Activated CD4-positive, alpha-beta T cell treated with anti-CD3 and anti-CD28 coated beads for 36 hours (primary cell): Measurements from ENCODE around the gene DNAL4. TPM values are rescaled to one million over a fixed set of nuclear protein-coding genes. Genes with fewer than 3 reads are reported as not detected.
"Not testable (repeated sequence)": the region's sequence is repeated elsewhere in the genome, so short reads cannot be mapped to it uniquely, and the experiment has no call there.

ENCODE experiments used
- ATAC-seq: fragments of 200-7000 bp; cut with Tn5 transposase; one replicate; pipeline ENCODE4 v1.10.0; 2021; ENCODE audit warnings: mild to moderate bottlenecking, moderate library complexity
- CTCF ChIA-PET: fragments of 350-600 bp; sonication (Branson Sonifier 250); formaldehyde crosslinking; loops from one replicate; lab custom pipeline; 2021; ENCODE audit warnings: antibody characterized with exemption; lab: Charles Lee
- POLR2A ChIA-PET: fragments of 350-600 bp; sonication (Branson Sonifier 250); formaldehyde crosslinking; loops from one replicate; lab custom pipeline; 2021; ENCODE audit warnings: antibody characterized with exemption, inconsistent platforms; lab: Charles Lee
- DNase-seq: peaks from one replicate; pipeline ENCODE4 v3.0.0-alpha.2; 2020
- H3K27ac Mint-ChIP-seq: one replicate; pipeline ENCODE4 v1.8.0; 2021; ENCODE audit warnings: mixed read lengths
- H3K27me3 Mint-ChIP-seq: one replicate; pipeline ENCODE4 v1.8.0; 2021; ENCODE audit warnings: mixed read lengths
- H3K36me3 Mint-ChIP-seq: one replicate; pipeline ENCODE4 v1.8.0; 2021; ENCODE audit warnings: low read depth, mixed read lengths
- H3K4me1 Mint-ChIP-seq: one replicate; pipeline ENCODE4 v1.8.0; 2021; ENCODE audit warnings: mixed read lengths
- H3K4me3 Mint-ChIP-seq: one replicate; pipeline ENCODE4 v1.8.0; 2021; ENCODE audit warnings: mild to moderate bottlenecking, moderate library complexity, mixed read lengths
- H3K9me3 Mint-ChIP-seq: one replicate; pipeline ENCODE4 v1.8.0; 2021; ENCODE audit warnings: low read depth, mixed read lengths
- intact Hi-C, 2 experiments: fragments of 100-400 bp; cut with DNase I in 1 of 2; cut with micrococcal nuclease in 1 of 2; formaldehyde crosslinking; loops; one replicate each; pipeline versions ENCODE4 v1.14.2 to v1.15.1; 2022 to 2024; cut with DNase I, micrococcal nuclease
- total RNA-seq, 2 experiments: library from RNA; stranded (reverse); gene quantifications; one replicate each; pipeline ENCODE4 v1.2.3, GENCODE V29; 2021

DNAL4 gene
- total RNA-seq, 2 experiments from 2014 or later, result 7.4 to 8.0 TPM

- H3K27ac Mint-ChIP-seq, result no peak overlapping the region
- no peaks in the 10 kb centered on the region for H3K4me1 Mint-ChIP-seq
- intact Hi-C loops, result no loop called here
- no peak for DNase-seq
- no peak for ATAC-seq
- ChIA-PET POLR2A (interaction anchor here (0.6 kb wide), 1 partner anchor 489 kb away, joined by 3 read pairs; no protein-coding TSS in a partner anchor), CTCF (interaction anchor here (0.6 kb wide), 2 partner anchors 43 to 57 kb away, joined by 4 to 5 read pairs; no protein-coding TSS in a partner anchor)
- no peaks in the 10 kb centered on the region for H3K36me3 Mint-ChIP-seq
- no peak overlapping the region for H3K4me3 Mint-ChIP-seq
- no peaks in the 10 kb centered on the region for H3K27me3 Mint-ChIP-seq
- H3K9me3 Mint-ChIP-seq, result no peaks in the 10 kb centered on the region
Measured at GRCh38 chr22:38826801-38827200, 32.9 kb upstream of the DNAL4 start.

GRCh38 chr22:38826386-38826785, 32.4 kb upstream of the DNAL4 start:
- intact Hi-C loops, result no loop called here
- ChIA-PET CTCF (interaction anchor here (0.6 kb wide), 1 partner anchor 57 kb away, joined by 4 read pairs; no protein-coding TSS in a partner anchor), POLR2A (interaction anchor here (0.6 kb wide), 1 partner anchor 490 kb away, joined by 3 read pairs; no protein-coding TSS in a partner anchor)
- Mint-ChIP-seq H3K4me1 (no peaks in the 10 kb centered on the region), H3K27me3 (no peaks in the 10 kb centered on the region), H3K27ac (no peak overlapping the region), H3K4me3 (no peak overlapping the region), H3K9me3 (no peaks in the 10 kb centered on the region), H3K36me3 (no peaks in the 10 kb centered on the region)
- ATAC-seq, result no peak
- no peak for DNase-seq

GRCh38 chr22:38824585-38824984, 30.6 kb upstream of the DNAL4 start:
- H3K27me3 Mint-ChIP-seq, result no peaks in the 10 kb centered on the region
- intact Hi-C loops, result no loop called here
- ATAC-seq, result peak; percentile 73
- CTCF ChIA-PET, result no interaction called here
- no peaks in the 10 kb centered on the region for H3K36me3 Mint-ChIP-seq
- POLR2A ChIA-PET, result no interaction called here
- no peak overlapping the region for H3K4me3 Mint-ChIP-seq
- H3K4me1 Mint-ChIP-seq, result no peaks in the 10 kb centered on the region
- no peak overlapping the region for H3K27ac Mint-ChIP-seq
- H3K9me3 Mint-ChIP-seq, result no peaks in the 10 kb centered on the region
- DNase-seq, result peak; percentile 71

GRCh38 chr22:38823637-38824036, 29.7 kb upstream of the DNAL4 start:
- ChIA-PET POLR2A (no interaction called here), CTCF (interaction anchor here (0.7 to 0.8 kb wide), 2 partner anchors 334 to 856 kb away, joined by 3 read pairs; no protein-coding TSS in a partner anchor)
- no peaks in the 10 kb centered on the region for H3K9me3 Mint-ChIP-seq
- intact Hi-C loops, result no loop called here
- H3K36me3 Mint-ChIP-seq, result no peaks in the 10 kb centered on the region
- DNase-seq, result no peak
- no peaks in the 10 kb centered on the region for H3K27me3 Mint-ChIP-seq
- H3K27ac Mint-ChIP-seq, result no peak overlapping the region
- no peak for ATAC-seq
- no peaks in the 10 kb centered on the region for H3K4me1 Mint-ChIP-seq
- H3K4me3 Mint-ChIP-seq, result no peak overlapping the region

GRCh38 chr22:38823076-38823475, 29.1 kb upstream of the DNAL4 start:
- Mint-ChIP-seq H3K9me3 (no peaks in the 10 kb centered on the region), H3K27ac (no peak overlapping the region), H3K36me3 (no peaks in the 10 kb centered on the region), H3K27me3 (peaks cover 2% of the 10 kb centered on the region), H3K4me1 (no peaks in the 10 kb centered on the region), H3K4me3 (no peak overlapping the region)
- ATAC-seq (no peak), DNase-seq (no peak)
- ChIA-PET POLR2A (no interaction called here), CTCF (no interaction called here)
- intact Hi-C loops, result no loop called here

GRCh38 chr22:38820020-38820419, 26.1 kb upstream of the DNAL4 start:
- ATAC-seq, result no peak

GRCh38 chr22:38819387-38819940, 25.5 kb upstream of the DNAL4 start:
- Mint-ChIP-seq H3K4me1 (no peaks in the 10 kb centered on the region), H3K9me3 (no peaks in the 10 kb centered on the region), H3K27ac (no peak overlapping the region), H3K4me3 (no peak overlapping the region), H3K36me3 (no peaks in the 10 kb centered on the region), H3K27me3 (peaks cover 2% of the 10 kb centered on the region)
- intact Hi-C loops, result no loop called here
- ATAC-seq, result no peak
- DNase-seq, result no peak
- ChIA-PET POLR2A (no interaction called here), CTCF (no interaction called here)

More at GRCh38 chr22:38820020-38820419, 26.1 kb upstream of the DNAL4 start:
- intact Hi-C loops, result no loop called here
- Mint-ChIP-seq H3K4me1 (no peaks in the 10 kb centered on the region), H3K27ac (no peak overlapping the region), H3K36me3 (no peaks in the 10 kb centered on the region), H3K4me3 (no peak overlapping the region), H3K9me3 (no peaks in the 10 kb centered on the region), H3K27me3 (peaks cover 2% of the 10 kb centered on the region)
- CTCF ChIA-PET, result no interaction called here
- DNase-seq, result no peak
- POLR2A ChIA-PET, result no interaction called here

- DNase-seq (no peak), ATAC-seq (no peak)
- CTCF ChIA-PET, result interaction anchor here (0.9 kb wide), 1 partner anchor 59 kb away, joined by 3 read pairs; no protein-coding TSS in a partner anchor
- intact Hi-C loops, result no loop called here
- Mint-ChIP-seq H3K36me3 (no peaks in the 10 kb centered on the region), H3K4me1 (no peaks in the 10 kb centered on the region), H3K4me3 (no peak overlapping the region), H3K9me3 (no peaks in the 10 kb centered on the region), H3K27ac (no peak overlapping the region), H3K27me3 (peaks cover 2% of the 10 kb centered on the region)
- POLR2A ChIA-PET, result no interaction called here
Measured at GRCh38 chr22:38817196-38817595, 23.3 kb upstream of the DNAL4 start.

GRCh38 chr22:38815842-38816241, 21.9 kb upstream of the DNAL4 start:
- POLR2A ChIA-PET, result no interaction called here
- H3K27me3 Mint-ChIP-seq, result peaks cover 4% of the 10 kb centered on the region
- CTCF ChIA-PET, result no interaction called here
- DNase-seq (no peak), ATAC-seq (no peak)
- intact Hi-C loops, result no loop called here
- H3K4me1 Mint-ChIP-seq, result no peaks in the 10 kb centered on the region
- H3K4me3 Mint-ChIP-seq, result no peak overlapping the region
- no peak overlapping the region for H3K27ac Mint-ChIP-seq
- H3K9me3 Mint-ChIP-seq, result peaks cover 3% of the 10 kb centered on the region
- H3K36me3 Mint-ChIP-seq, result no peaks in the 10 kb centered on the region

- Mint-ChIP-seq H3K27ac (no peak overlapping the region), H3K4me1 (no peaks in the 10 kb centered on the region), H3K36me3 (peaks cover 2% of the 10 kb centered on the region), H3K27me3 (peaks cover 7% of the 10 kb centered on the region), H3K4me3 (no peak overlapping the region), H3K9me3 (peaks cover 12% of the 10 kb centered on the region)
- ATAC-seq (no peak), DNase-seq (no peak)
- CTCF ChIA-PET, result interaction anchor here (0.9 kb wide), 1 partner anchor 42 kb away, joined by 3 read pairs; no protein-coding TSS in a partner anchor
- intact Hi-C loops, result no loop called here
- POLR2A ChIA-PET, result no interaction called here
Measured at GRCh38 chr22:38811241-38811640, 17.3 kb upstream of the DNAL4 start.

- ATAC-seq, DNase-seq, H3K4me1 Mint-ChIP-seq, H3K9me3 Mint-ChIP-seq, H3K36me3 Mint-ChIP-seq, H3K27me3 Mint-ChIP-seq, H3K27ac Mint-ChIP-seq, POLR2A ChIA-PET, intact Hi-C loops, H3K4me3 Mint-ChIP-seq: not testable (repeated sequence)
- CTCF ChIA-PET, result interaction anchor here (0.6 to 0.7 kb wide), 2 partner anchors 38 to 71 kb away, joined by 3 read pairs; no protein-coding TSS in a partner anchor
Measured at GRCh38 chr22:38805041-38805593, 11.2 kb upstream of the DNAL4 start.

GRCh38 chr22:38802671-38803121, 8.8 kb upstream of the DNAL4 start:
- Mint-ChIP-seq H3K27me3 (peaks cover 5% of the 10 kb centered on the region), H3K9me3 (no peaks in the 10 kb centered on the region), H3K27ac (no peak overlapping the region), H3K4me3 (no peak overlapping the region), H3K4me1 (peaks cover 12% of the 10 kb centered on the region), H3K36me3 (no peaks in the 10 kb centered on the region)
- no peak for DNase-seq
- ChIA-PET POLR2A (no interaction called here), CTCF (no interaction called here)
- intact Hi-C loops, result no loop called here
- no peak for ATAC-seq
